Anterior cingulate cortex (tissue), 58 donors: Measurements from ENCODE around the gene PRDM16.

Experiments
- DNase-seq, 58 donors: peaks; one replicate each; lab custom pipeline; 2025; lab: John Stamatoyannopoulos, UW

The PRDM16 gene

DNA sequence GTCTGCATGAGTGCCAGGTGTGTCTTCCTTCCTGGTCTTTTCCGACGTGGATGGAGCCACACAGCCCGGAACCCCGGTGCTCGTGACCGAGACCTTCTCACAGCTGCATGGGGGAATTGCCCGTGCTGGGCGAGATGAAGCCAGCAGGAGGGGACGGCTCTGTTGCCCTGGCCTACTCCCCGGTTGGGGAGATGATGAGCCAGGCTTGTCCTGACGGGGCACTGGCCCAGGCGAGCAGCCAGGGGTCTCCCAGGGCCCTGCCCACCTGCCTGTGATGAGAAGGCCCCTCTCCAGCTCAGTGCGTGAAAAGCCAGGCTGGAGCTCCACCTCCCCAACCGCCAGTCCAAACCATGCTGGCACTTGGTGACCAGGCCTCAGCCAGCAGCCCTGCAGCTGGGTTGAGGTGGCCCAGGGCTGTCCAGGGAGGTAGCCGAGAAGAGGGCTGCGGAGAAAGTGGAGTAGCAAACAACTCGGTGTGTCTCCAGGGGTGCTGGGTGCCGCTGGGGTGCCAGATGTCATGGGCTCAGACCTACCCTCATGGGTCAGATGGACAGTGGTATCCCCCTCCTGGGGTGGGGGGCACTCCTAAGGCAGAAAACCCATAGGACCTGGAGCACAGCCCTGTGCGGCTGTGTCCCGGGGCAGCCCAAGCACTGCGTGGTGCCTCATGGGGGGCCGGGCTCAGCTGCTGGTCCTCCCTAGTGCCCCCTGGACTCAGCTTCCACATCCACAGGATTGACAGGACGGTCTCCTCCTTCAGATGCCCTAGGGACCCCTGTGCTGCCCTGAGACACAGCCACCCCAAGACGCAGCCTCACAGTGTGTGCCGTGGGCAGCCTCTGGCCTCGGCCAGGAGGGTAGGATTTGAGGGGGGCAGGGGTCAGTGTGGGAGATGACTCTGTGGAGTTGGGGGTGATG is 26.1 kb downstream of the PRDM16 start:
- peak in 1 of 58 donors; percentile 37 for DNase-seq

DNA sequence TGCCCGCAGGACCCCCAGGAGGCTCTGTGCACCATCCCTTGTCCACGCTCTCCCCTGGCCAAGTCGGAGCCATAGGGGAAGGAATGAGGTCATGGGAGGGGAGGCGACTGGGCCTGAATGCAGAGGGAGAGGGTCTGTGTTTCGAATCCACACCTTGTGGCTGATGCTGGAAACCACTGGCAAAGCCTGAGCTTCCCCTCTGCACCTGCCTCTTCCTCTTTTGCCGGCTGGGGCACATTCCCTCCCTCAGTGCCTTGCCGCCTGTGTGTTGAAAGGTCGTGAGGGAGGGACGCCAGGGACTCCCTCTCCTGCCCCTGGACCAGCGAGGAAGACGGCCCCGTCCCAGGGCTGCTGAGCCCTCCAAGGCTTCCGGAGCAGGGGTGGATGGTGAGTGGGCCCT is 27.3 kb downstream of the PRDM16 start:
- no peak for DNase-seq

GRCh38 chr1:3097231-3097630 is 28.2 kb downstream of the PRDM16 start:
- DNase-seq = no peak

DNA sequence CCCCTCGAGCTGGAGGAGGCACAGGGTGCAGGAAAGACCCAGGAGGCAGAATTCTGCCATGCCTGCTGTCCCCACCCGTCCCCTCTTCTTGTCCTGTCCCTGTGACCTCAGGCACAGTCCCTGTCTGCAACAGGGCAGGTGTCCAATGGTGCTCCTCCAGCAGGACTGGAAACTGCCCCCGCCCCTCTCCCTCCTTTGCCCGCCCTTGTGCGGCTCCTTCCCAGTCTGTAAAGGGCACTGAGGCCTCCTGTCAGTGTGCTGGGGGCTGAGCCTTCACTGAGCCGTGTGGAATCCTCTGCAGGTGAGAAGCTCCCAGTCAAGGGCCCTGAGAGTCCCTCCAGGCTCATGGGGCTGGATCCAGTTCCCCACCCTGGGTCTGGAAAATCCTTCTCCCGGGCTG is 28.9 kb downstream of the PRDM16 start:
- no peak for DNase-seq

DNA sequence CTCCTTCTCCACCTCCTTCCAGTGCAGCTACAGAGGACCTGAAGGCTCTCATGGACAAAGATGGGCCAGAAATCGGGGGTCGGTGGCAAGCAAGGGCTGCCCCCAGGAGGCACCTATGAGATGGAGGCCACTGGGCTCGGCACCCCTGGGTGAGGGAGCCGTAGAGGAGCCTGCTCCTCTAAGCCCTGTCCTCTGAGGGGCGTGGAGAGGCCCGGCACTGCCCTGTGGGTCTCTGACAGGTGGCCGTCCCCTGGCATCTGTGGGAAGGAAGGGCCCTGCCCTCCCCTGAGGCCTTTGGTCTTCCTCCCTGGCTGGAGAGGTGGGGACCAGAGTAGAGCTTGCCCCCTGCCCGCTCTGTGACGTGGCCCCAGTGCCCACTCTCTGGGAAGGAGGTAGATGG is 30.9 kb downstream of the PRDM16 start:
- no peak for DNase-seq

DNA sequence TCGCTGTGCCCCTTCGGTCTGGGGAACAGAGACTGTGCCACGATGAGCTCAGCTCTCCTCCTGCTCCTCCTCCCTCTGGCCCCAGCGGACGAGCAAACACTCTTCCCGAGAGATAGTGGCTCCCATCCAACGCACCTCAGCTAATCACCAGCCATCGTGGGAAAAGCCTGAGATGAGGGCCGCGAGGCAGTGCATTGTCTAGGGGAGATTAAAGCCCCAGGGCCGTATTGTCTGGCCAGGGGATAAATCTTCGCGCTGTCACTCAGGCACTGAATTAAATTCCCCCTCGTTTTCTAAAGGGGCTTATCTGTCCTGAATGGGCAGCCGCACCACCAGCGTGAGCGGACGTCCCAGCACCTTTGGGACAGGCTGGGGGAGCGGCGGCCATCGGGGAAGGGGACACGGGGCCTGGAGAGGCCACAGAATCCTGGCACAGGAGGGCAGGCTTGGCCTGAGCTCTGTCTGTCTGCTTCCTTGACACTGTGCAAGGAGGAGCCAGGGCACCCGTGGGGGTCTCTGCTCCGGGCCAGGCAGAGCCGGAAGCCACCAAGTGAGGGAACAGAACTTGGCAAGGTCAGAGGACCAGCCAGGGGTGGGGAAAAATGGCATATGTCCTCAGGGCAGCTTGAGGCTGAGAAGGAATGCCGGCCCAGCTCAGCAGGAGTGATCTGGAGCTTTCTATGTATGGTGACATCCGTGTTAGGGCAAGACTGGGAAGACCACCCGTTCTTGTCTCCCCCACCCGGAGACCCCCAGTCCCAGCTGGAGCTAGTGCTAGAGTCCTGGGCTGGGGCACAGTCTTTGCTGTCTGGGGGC is 32.3 kb downstream of the PRDM16 start:
- DNase-seq = peak in 12 of 58 donors; percentile 15 to 51 (median 25)

DNA sequence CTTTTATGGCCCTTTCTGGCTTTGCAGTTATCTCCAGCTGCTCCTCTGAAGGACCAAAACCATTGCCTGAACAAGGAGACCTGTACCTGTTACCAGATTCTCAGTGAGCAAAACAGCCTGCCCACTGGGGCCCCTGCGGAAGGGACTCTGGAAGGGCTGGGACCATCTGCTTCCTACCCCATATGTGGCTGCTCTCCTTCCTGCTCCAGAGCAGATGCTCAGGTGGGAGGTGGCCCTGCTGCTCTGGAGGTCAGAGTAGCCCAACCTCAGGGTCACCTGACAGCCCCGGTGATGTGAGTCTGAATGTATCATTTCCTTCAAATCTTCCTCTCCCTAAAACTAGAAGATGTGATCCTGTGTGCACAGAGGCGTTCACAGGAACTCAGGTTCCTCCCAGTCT is 33.6 kb downstream of the PRDM16 start:
- no peak for DNase-seq

GRCh38 chr1:3103967-3104677 is 35.1 kb downstream of the PRDM16 start:
- no peak for DNase-seq

DNA sequence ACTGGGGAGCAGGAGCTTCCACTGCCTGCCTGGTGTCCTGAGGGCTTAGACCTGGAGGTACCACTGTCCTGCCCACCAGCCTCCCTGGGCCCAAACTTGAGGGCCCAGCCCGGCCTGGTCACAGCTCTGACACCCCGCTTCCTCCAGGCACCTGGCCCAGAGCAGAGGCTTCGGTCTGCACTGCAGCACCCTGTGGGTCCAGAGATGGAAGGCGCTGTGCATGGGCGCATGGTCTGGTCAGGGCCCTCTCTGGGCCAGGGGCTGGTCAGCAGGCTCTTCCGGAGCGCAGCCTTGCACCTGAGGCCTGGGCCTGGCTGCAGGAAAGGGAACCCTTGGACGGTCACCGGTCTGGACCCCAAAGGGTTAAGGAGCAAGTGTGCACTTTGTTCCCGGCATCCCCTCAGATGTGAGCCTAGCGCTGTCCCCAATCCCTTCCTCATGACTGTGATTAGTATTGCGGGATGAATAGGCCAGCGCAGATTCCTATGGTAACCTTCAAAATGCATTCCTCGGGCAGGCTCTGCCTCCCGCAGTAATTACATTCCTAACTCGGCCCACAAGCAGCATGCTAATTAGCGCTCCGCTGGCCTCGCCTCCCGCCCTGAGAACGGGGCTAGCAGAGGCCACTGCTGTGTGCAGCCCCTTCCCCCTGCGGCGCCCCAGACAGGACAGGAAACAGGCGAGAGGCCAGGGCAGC is 36.3 kb downstream of the PRDM16 start:
- DNase-seq = peak in 44 of 58 donors; percentile 20 to 88 (median 54)

DNA sequence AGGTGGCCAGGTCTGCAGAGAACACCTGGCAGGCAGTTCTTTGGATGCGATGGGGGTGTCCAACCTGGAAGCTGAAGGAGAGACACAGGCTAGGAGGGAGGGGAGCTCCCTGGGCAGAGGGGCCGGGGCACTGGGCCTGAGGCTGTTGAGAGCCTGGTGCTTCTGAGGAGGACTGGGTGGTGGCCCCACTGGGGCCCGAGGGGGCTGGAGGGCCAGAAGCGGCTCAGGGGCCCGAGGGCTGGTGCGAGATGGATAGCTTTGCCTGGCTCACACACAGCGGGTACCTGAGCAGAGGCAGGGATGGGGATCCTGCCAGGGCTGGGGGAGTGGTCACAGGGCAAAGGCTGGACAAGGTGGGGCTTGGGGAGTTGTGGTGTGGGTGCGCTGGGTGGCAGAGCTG is 37.2 kb downstream of the PRDM16 start:
- no peak for DNase-seq

DNA sequence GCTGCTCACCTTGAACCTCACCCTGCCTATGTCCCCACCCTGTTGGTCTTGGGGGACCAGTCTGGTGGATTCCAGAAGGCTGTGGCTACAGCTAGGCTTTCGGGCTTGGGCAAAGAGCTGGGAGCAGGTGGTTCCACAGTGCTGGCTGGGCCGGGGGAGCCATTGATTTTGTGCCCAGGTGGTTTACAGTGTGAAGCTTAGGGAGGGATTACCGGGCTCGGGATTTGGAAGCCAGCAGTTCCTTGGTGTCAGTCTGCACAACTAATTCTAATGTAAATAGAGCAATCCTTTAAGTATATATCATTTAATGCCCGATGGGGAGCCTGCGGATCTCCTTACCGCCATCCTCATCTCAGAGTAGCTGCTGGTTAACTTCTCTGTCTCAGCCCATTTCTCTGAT is 38.2 kb downstream of the PRDM16 start:
- no peak for DNase-seq

- DNase-seq = no peak
These were observed 40.4 kb downstream of the PRDM16 start for GRCh38 chr1:3109355-3109754.

- DNase-seq = no peak
These were observed 42.5 kb downstream of the PRDM16 start for GRCh38 chr1:3111348-3112021.

GRCh38 chr1:3112526-3112925 is 43.5 kb downstream of the PRDM16 start:
- DNase-seq = no peak

DNA sequence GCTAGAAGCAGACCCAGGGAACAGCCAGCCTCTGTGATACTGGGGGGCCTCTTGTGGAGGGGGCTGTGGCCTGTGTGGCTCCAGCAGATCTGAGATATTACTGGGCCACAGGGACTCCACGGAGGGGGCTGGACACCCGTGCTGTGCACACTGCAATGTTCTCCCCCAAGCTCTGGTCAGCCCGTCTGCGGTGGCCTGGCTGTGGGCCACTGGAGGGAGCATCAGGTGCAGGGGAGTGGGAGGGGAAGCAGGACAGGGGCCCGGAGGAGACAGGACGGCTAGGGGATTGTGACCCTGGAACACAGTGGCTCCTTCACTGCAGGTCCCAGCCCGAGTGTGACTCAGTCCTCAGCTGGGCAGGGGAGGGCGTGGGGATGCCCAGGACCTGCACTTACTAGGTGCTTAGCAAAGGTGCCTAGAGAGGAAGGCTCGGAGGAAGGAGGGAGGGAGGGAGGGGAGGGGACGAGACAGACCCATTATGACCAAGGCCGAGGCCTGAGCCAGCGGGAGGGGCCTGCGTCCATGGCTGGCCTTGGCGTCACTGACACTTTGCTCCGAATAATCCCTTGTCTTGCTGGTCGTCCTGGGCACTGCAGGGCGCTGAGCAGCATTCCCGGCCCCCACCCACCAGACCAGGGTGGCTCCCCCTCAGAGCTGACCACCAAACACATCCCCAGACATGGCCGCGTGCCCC is 44.2 kb downstream of the PRDM16 start:
- DNase-seq = peak in 4 of 58 donors; percentile 20 to 29 (median 25)

GRCh38 chr1:3113741-3114056 is 44.7 kb downstream of the PRDM16 start:
- DNase-seq = no peak

DNA sequence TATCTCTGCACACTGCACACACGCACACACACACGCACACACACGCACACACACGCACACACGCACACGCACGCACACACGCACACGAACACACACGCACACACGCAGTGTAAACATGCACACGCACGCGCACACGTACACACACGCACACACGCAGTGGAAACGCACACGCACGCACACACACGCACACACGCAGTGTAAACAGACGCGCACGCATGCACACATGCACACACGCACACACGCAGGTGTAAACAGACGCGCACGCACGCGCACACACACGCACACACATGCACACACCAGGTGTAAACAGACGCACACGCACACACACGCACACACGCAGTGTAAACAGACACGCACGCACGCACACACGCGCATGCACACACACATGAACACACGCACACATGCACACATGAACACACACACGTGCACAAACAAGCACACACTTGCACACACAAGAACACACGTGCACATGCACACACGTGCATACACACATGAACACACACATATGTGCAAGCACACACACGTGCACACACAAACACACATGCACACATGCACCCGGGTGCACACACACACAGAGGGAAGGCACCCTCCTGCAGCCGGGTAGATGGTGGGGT is 45.2 kb downstream of the PRDM16 start:
- DNase-seq = no peak

DNA sequence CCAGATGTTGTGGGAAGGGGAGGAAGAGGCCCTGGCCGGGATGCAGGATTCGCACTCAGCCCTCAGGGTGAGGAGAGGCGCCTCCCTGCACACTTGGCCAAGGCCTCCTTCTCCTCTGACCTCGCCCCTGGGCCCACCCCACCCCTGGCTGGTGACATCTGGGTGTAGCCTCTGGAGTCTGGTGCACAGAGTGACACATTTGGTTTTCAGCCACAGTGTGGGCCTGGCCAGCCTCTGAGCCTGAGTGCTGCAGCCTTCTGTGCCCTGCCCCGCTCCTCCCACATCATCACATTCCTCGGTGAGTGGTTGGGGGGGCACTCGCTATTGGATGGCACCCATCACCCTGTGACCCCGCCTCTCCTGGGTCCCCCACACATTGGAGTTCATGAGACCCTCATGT is 45.8 kb downstream of the PRDM16 start:
- DNase-seq = no peak
